HG03175 (cell line): Measurements from ENCODE around the gene IKZF3.
"Not testable (repeated sequence)": the region's sequence is repeated elsewhere in the genome, so short reads cannot be mapped to it uniquely, and the experiment has no call there.

Experiments
- ATAC-seq: cut with Tn5 transposase; IDR thresholded peaks from one replicate; pipeline ENCODE4 v1.9.1; 2021; ENCODE audit warnings: mild to moderate bottlenecking, moderate library complexity; ENCODE audit not compliant: unreplicated experiment

Gene IKZF3

DNA sequence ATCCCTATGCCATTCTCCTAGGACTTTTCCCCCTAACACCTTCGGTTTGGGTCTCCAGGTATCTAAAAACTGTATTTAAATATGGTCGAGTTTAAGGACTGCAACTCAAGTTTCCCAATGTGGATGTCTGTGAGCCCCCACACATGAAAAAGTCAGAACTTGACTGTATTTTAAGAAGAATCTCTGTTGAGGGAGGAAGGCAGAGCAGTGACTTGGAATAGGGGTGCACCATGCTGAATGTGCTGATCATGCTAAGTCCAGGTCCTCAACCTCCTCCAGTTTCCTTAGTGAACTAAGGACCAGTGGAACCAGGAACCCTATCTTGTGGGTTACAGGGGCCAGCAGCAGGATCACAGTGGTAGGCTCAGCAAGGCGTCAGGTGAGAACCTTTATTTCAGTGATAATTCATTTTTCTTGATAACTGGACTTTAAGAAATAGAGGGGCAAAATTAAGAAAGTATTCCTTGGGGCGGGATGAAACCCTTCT, 106.9 kb downstream of the IKZF3 start:
- no peak for ATAC-seq

DNA sequence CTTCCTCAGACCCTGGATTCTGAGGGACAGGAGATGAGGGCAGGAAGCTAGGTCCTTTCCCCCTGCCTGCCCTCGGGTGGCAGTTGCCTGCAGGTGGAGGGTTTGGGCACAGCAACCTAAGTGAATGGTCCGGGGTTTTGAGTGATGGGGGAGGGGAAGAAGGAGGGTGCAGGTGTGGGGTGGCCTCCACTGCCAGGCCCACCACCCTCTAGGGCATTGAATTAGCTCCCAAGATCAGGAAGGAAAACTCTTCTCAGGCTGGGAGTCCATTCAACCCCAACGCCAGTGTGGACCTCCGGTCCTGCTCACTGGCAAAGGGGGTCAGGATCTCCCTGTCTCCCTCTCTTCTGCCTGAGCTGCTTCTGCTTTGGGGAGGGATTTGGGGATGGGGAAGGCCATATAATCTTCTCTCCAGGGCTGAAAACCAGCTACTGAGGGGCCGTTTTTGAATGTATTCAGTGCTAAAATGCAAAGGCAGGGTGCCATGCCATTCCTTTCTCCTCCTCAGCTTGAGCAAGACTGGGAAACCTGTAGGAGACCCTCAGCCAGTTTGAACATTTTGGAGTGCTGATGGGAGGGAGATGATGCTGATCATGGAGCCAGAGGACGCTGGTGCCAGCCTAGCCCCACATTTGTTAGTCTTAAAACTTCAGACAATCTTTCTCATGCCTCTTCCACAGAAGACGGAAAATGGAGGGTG, 107.6 kb downstream of the IKZF3 start:
- ATAC-seq: no peak

DNA sequence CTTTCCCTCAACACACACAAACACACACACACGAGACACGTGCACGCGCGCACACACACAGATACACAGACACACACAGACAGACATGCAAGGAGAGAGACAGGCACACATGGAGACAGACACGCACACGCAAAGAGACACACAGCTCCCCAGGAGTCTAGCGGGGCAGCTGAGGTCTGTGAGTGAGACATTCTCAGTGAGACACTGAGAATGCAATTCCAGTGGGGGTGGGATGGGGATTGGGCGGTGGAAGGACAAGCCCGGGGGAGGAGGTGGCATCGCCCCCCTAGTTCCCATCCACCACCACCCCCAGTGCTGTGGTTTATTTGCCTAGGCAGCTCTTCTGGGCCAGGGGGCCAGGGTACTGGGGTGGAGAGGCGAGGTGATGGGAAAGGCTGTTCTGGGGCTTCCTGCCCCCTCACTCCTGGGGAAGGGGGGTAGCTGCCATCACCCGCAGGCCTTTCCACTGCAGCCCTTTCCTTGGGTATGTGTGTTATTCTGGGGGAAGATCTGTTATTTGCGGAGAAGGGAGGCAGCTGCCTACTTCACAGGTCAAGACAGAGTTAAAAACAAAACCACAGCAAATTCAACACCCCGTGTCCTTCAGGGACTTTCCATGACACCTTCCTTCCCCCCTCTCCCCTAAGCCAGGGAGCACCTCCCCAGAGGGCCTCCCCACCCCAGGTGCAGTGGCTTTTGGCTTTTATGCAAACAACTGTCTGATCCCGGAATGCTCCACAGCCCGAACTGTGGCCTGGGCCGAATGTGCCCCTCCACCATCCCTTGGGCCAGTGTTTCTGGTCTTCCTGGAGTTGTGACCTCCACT, 108.3 kb downstream of the IKZF3 start:
- ATAC-seq: no peak

DNA sequence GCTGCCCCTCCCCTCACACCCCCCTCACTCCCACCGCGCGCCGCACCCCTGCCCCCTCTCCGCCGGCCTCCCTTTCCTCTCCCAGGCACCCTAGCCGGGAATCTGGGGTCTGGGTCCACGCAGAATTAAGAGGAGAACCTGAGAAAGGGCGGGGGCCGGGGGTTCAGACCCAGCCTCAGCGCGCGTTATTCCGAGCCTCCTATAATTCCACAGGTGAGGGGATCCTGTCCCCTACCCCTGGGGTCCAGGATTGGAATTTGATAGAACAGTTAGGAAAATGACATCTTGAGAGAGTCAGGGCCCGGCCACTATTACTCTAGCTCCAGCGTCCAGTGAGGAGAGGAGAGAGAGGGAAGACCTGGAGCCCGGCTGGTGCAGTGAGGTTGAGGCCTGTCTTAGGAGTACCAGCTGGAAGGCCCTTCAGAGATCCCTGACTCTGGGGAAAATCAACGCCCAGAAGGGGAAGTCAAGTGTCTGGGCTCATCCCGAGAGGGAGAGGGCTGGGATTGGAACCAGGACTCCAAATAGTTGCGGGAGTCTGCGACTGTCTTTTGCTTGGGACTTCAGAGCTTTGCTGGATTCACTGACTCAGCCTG, 109.1 kb downstream of the IKZF3 start:
- no peak for ATAC-seq

DNA sequence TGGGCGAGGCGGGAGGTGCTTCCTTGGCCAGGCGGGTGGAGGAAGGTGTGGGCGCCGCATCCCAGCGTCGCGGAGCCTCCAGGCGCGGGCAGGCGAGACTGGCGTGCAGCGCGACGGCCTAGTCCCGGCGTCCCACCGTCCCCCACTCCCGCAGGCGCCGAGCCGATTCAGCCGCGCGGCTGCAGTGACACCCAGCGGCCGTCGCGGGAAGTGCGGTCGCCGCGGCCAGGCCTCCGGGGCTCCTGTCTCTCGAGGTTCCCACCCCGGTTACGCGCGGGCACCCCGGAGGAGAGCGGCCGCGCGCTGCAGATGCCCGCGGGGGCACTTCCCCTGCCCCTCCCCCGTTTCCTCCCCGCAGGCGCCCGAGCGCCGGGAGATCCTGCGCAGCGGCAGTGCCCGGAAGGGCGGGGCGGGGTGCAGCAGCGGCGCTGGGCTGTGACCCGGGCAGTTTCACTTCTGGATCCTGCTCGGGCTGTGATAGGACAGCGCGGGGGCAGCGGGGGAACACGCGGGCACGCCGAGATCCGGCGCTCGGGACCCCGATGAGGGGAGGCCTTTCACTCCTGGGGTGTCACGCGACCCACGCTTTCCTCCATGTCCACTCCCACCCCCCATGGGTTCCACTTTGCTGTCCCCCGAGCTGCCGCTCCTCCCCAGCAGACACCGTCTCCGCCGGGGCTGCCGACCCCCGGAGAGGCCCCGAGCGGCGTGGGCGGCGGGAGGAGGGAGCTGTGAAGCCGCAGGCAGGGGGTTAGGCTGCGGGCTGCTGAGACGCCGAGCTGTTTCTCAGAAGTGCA, 109.8 kb downstream of the IKZF3 start:
- ATAC-seq: peak; percentile 72

DNA sequence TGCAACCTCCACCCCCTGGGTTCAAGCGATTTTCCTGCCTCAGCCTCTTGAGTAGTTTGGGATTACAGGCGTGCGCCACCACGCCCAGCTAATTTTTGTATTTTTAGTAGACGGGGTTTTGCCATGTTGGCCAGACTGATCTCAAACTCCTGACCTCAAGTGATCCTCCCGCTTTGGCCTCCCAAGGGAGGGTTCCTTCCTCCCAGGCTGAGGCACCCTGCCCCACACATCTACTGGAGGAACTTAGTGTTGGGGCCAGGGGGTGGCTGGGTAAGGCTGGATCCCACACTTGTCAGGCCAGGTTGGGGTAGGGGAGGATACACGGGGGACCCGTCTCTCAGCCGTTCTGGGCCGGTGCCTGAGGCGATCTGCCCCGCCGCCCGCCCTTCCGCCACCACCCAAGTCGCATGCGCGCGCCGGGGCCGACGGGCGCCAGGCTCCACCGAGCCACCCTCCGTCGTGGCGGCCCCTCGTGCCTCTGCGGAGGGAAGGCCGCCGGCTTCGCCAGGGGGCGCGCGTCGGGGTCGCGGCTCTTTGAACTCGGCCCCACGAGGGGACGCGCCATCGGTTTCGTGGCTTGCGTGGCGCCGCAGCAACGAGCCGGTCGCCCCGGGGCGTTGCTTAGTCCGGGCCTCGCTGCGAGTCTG, 110.5 kb downstream of the IKZF3 start:
- ATAC-seq: peak; percentile 20

DNA sequence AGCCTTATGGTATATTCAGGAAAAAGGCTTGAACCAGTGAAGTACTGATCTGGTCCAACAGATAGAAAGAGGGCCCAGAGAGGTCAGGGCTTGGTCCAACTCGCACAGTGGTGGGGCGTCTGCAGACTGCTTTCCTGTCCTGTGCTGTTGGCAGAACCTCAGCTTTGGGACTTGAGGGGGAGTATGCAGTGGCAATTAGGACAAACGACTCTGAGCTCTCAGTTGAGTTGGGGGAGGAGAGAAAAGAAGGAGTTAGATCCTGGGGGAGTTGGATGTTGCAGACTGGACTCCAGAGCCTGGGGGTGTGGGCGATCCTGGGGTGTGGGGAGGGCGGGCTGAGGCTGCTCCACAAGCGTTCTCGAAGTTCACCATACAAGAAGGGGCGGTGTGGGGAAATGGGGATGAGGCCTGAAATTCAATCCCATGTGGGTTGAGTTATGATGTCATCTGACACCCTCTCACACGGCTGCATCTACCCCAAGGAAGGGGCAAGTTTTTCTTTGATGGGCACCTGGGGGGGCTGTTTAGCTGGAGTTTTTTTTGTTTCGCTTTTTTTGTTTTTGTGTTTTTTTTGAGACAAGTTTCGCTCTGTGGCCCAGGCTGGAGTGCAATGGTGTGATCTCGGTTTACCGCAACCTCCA, 111.8 kb downstream of the IKZF3 start:
- no peak for ATAC-seq

DNA sequence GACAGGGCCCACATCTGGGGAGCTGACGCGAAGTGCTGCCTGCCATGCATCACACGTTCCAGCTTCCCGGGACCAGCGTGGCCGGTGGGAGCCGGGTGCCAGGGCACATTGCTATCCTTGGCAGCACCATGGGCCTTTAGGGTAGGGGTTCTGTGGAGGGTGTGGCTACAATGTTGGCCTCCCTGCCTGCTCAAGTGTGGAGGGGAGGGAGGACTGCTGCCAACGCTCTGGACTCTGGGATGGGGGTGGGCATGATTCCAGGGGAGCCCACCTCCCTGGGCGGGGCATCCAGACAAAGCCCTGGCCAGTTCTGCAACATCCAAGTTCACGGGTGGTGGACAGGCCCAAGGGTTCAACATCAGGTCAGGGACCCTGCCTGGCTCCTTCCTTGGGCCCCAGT, 112.5 kb downstream of the IKZF3 start:
- no peak for ATAC-seq

DNA sequence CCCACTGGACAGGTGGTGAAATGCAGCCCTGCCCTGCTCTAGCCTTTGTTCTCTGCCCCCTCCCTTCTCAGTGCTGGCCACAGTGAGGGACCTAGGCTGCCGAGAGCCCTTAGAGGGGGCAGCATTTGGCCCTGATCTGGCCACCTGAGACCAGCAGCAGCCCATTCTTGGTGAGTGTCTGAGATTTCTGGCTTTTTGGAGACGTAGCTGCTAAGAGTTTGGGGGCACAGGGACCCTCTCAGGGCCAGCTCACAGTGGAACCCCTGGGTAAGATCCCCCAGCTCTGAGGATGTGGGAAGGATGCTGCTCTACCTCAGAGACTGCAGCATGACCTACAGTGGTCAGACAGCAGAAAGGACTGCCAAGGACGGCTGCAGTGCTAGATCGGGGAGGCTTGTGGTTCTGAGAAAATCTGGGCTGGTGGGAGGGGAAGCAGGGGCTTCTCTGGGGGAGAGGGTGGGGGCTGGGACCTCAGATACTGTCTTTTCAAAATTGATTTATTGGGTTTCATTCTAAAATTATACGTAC, 113.0 kb downstream of the IKZF3 start:
- ATAC-seq: no peak

DNA sequence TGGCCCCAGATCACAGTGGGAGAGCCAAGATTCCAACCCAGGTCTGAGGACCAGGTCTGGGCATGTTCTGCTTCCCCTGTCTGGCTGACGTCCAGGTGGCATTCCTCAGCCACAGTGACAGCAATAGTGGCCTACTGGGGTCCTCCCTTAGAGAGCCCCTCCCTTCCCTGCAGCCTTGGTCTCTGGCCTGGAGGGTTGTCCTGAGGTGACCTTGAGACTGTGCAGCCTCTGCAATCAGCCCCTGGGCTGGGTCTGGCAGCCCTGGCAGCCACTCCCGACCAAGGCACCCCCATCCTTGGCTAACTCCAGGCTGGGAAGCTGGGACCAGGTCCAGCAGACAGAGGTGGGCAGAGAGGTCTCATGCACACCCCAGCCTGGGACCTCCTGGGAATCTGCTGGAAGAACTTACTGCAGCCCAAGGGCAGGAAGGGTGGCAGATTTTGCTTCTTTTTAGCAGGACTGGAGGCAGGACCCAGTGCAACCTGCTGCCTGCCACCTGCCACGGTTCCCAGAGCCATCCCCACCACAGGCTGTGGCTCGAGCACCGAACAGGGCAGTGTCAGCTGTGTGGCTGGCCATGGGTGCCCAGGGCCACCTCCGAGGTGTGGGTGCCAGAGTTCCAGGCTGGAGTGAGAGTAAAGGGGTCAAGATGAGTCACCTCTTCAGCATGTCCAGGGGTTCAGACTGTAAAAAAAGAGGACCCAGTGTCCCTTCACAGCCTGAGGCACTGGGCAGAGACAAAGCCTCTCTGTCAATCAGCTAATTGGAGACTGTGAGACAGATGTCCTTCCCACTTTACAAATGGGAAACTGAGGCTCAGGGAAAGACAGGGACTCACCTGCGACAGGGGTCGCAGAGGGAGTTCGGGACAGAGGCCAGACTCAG, 113.7 kb downstream of the IKZF3 start:
- no peak for ATAC-seq

DNA sequence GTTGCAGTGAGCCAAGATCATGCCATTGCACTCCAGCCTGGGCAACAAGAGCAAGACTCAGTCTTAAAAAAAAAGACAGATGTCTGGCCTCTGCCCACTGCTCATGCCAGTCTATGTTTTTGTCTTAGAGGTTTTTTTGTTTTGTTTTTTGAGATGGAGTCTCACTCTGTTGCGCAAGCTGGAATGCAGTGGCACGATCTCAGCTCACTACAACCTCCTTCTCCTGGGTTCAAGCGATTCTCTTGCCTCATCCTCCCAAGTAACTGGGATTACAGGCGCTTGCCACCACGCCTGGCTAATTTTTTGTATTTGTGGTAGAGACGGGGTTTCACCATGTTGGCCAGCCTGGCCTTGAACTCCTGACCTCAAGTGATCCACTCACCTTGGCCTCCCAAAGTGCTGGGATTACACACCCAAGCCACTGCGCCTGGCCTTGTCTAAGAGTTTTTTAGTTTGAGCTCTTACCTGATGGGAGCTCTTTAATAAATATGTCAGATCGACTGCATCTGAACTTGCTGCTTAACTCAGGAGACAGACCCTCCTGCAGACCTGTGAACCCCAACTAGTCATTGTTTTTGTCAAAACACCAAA, 115.6 kb downstream of the IKZF3 start:
- ATAC-seq: not testable (repeated sequence)

DNA sequence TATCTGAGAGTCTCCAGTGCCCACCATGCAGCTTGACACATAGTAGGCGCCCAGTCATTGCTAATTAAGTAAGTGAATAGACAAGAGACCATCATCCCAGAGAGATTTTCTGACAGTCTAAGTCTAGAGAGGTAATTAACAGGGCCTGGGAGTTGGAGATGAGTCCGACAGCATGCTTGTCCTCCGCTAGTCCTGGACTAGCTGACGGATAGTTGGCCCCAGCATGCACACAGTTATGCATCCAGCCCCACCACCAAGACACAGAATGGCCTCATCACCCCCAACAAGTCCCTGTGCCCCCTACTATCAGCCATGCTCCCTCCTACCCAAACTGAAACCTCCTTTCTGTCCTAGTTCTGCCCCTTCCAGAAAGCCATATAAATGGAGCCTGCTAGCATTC, 116.4 kb downstream of the IKZF3 start:
- no peak for ATAC-seq

DNA sequence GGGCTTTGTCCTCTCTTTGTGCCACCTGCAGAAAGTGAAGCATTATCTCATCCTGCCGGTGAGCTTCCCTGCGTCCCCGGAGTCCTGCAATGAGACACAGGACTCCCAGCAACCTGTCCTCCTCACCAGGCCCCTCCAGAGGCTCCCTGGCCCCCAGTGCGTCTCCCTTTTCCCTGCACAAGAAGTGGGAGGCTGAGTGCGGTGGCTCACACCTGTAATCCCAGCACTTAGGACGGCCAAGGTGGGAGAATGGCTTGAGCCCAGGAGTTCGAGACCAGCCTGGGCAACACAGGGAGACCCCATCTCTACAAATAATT, 118.0 kb downstream of the IKZF3 start:
- ATAC-seq: no peak

DNA sequence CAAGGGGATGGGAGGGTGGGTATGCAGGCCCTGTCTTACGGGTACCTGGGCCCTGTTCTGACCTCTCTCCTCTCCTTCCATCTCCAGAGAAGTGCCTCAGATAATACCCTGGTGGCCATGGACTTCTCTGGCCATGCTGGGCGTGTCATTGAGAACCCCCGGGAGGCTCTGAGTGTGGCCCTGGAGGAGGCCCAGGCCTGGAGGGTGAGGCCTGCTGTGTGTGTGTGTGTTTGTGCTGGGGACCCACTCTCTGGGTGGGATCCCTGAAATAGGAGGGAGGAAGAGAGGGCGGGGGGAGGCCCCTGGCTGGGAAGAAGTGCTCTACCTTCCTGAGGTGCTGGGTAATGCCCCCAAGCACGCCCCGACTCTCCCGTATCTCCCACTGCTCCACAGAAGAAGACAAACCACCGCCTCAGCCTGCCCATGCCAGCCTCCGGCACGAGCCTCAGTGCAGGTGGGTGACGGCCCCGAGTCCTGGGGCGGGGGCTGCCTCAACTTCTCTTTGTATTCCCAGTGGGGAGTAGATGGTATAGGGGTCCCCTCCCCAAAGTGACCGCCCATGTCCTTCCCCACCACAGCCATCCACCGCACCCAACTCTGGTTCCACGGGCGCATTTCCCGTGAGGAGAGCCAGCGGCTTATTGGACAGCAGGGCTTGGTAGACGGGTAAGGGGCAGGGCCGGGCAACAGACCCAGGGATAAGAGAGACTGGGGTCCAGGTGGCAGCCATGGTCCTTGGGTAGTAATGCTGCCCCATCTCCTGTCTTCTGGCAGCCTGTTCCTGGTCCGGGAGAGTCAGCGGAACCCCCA, 118.6 kb downstream of the IKZF3 start:
- no peak for ATAC-seq

DNA sequence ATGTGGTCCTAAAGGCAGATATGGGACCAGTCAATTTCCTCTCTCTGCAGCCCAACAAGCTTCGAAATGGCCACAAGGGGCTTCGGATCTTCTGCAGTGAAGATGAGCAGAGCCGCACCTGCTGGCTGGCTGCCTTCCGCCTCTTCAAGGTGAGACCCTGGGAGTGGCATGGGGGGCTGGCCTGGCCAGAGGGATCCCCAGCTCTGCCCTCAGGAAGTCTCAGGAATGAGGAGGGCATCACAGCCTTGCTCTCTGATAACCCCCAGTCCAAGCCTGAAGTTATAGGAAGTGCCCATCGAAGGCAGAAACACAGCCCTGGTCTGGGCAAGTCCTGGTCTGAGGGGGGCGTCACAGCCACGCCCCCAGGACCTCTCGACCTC, 119.3 kb downstream of the IKZF3 start:
- ATAC-seq: no peak

DNA sequence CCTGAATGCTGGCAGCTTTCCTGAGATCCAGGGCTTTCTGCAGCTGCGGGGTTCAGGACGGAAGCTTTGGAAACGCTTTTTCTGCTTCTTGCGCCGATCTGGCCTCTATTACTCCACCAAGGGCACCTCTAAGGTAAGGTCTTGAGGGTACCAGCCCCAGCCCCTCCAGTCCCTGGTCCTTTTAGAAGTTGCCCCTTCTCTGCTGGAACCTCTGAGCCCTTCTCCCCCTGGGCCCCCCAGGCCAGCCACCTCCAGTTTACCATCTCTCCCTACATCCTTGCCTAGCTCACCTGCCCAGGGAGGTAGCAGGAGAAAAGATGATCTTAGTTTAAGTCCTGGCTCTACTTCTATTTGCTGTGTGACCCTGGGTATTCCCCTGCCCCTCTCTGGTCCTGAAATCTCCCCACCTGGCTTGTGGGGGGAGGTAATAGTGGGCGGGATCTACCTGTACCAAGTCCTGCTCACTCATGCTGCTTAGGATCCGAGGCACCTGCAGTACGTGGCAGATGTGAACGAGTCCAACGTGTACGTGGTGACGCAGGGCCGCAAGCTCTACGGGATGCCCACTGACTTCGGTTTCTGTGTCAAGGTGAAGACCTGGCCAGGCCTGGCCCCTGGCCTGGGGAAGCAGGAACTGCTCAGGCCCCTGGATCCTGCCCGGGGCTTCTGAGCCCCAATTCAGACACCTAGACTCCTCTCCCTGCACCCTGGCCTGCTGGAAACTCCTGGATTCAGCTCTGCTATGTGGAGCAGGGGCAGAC, 119.9 kb downstream of the IKZF3 start:
- no peak for ATAC-seq

DNA sequence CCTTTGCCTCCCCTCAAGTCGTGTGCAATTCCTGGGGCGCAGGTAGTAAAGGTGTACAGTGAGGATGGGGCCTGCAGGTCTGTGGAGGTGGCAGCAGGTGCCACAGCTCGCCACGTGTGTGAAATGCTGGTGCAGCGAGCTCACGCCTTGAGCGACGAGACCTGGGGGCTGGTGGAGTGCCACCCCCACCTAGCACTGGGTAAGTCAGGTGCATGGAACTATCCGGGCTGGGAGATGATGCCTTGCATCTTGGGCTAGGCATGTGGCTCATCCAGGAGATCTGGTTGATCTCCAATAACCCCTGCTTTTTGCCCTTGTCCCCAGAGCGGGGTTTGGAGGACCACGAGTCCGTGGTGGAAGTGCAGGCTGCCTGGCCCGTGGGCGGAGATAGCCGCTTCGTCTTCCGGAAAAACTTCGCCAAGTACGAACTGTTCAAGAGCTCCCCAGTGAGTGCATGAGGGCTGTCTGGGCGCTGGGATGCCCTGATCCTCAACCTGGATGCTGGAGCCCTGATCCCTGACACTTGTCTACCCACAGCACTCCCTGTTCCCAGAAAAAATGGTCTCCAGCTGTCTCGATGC, 121.2 kb downstream of the IKZF3 start:
- no peak for ATAC-seq
